ENCODE results near the gene FARS2. TPM values are rescaled to one million over a fixed set of nuclear protein-coding genes. Genes with fewer than 3 reads are reported as not detected.

FARS2 gene
- polyA plus RNA-seq, 3 donors = 12.2 to 21.6 (median 17.7) TPM

GRCh38 chr6:5638666-5639065 lies 377.4 kb downstream of the FARS2 start:
- Mint-ChIP-seq H3K36me3 (peaks cover 9 to 11% of the 10 kb centered on the region in 2 donors), H3K4me1 (peaks cover 5% of the 10 kb centered on the region), H3K4me3 (no peak overlapping the region), H3K27me3 (ENCODE audit: low read depth in 3 of 3) (peaks cover 0 to 1% (median 0%) of the 10 kb centered on the region in 3 donors), H3K9me3 (peaks cover 10 to 19% (median 17%) of the 10 kb centered on the region in 7 donors), H3K27ac (no peak overlapping the region)
- Histone ChIP-seq H3K9ac (ENCODE audit: insufficient read depth, low read length, poor library complexity, severe bottlenecking) (no peak overlapping the region), H3K27ac (ENCODE audit: low read depth in 1 of 2, low read length in 2 of 2) (no peak overlapping the region), H3K27me3 (ENCODE audit: control insufficient read depth in 2 of 2, insufficient read depth in 2 of 2, low read length in 2 of 2) (no peaks in the 10 kb centered on the region), H3K79me2 (ENCODE audit: insufficient read depth, low read length) (no peaks in the 10 kb centered on the region), H3K4me3 (replicated peaks in 1 of 3; ENCODE audit: low read depth in 2 of 3, low read length in 3 of 3) (no peak overlapping the region), H3K4me1 (ENCODE audit: control insufficient read depth in 1 of 2, insufficient read depth in 2 of 2, low read length in 2 of 2) (no peaks in the 10 kb centered on the region), H3K36me3 (replicated peaks in 1 of 2; ENCODE audit: control insufficient read depth in 1 of 2, insufficient read depth in 2 of 2, low read length in 2 of 2) (peaks cover 0 to 7% of the 10 kb centered on the region in 2 donors), H4K20me1 (ENCODE audit: insufficient read depth, low read length) (no peaks in the 10 kb centered on the region), H2AFZ (ENCODE audit: insufficient read depth, low read depth, low read length, poor library complexity, severe bottlenecking) (no peak overlapping the region), H3K9me3 (replicated peaks in 1 of 2; ENCODE audit: control insufficient read depth in 1 of 2, insufficient read depth in 1 of 2, low read length in 2 of 2) (peaks cover 10 to 19% of the 10 kb centered on the region in 2 donors), H3K4me2 (replicated peaks; ENCODE audit: extremely low read depth, low read length, poor library complexity, severe bottlenecking) (no peak overlapping the region)
- TF ChIP-seq, protein P1, sequence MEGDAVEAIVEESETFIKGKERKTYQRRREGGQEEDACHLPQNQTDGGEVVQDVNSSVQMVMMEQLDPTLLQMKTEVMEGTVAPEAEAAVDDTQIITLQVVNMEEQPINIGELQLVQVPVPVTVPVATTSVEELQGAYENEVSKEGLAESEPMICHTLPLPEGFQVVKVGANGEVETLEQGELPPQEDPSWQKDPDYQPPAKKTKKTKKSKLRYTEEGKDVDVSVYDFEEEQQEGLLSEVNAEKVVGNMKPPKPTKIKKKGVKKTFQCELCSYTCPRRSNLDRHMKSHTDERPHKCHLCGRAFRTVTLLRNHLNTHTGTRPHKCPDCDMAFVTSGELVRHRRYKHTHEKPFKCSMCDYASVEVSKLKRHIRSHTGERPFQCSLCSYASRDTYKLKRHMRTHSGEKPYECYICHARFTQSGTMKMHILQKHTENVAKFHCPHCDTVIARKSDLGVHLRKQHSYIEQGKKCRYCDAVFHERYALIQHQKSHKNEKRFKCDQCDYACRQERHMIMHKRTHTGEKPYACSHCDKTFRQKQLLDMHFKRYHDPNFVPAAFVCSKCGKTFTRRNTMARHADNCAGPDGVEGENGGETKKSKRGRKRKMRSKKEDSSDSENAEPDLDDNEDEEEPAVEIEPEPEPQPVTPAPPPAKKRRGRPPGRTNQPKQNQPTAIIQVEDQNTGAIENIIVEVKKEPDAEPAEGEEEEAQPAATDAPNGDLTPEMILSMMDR (IDR thresholded peaks at IDR 0.05) = no peak
- DNase-seq = no peak
- WGBS (ENCODE audit: insufficient coverage) = 97% methylated on average over 7 of the region's 8 CpGs
- intact Hi-C loops (cut with micrococcal nuclease) = no loop called here

DNA sequence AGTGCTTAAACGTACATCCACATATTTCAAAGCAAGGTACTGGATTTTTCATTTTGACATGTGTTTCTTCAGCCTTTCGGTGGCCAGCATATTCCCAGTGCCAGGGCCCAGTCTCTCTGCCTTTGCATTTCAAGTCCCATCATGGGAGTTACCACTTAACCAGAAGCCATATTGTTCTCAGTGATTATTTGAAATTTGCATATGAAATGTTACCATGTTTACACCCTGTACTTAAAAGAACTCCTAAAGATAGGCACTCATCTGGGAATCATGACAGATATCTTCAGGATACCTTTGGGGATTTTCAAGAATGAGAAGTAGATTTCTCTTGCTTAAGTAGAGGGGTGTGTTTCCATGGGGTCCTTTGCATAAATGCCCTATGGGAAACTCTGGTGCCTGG lies 377.9 kb downstream of the FARS2 start:
- Histone ChIP-seq H3K4me3 (replicated peaks in 1 of 3; ENCODE audit: low read depth in 2 of 3, low read length in 3 of 3) (no peak overlapping the region), H3K79me2 (ENCODE audit: insufficient read depth, low read length) (no peaks in the 10 kb centered on the region), H4K20me1 (ENCODE audit: insufficient read depth, low read length) (no peaks in the 10 kb centered on the region), H3K27ac (ENCODE audit: low read depth in 1 of 2, low read length in 2 of 2) (no peak overlapping the region), H3K4me2 (replicated peaks; ENCODE audit: extremely low read depth, low read length, poor library complexity, severe bottlenecking) (no peak overlapping the region), H3K9me3 (replicated peaks in 1 of 2; ENCODE audit: control insufficient read depth in 1 of 2, insufficient read depth in 1 of 2, low read length in 2 of 2) (peaks cover 10 to 19% of the 10 kb centered on the region in 2 donors), H3K36me3 (replicated peaks in 1 of 2; ENCODE audit: control insufficient read depth in 1 of 2, insufficient read depth in 2 of 2, low read length in 2 of 2) (peaks cover 0 to 7% of the 10 kb centered on the region in 2 donors), H3K27me3 (ENCODE audit: control insufficient read depth in 2 of 2, insufficient read depth in 2 of 2, low read length in 2 of 2) (no peaks in the 10 kb centered on the region), H3K9ac (ENCODE audit: insufficient read depth, low read length, poor library complexity, severe bottlenecking) (no peak overlapping the region), H3K4me1 (ENCODE audit: control insufficient read depth in 1 of 2, insufficient read depth in 2 of 2, low read length in 2 of 2) (no peaks in the 10 kb centered on the region), H2AFZ (ENCODE audit: insufficient read depth, low read depth, low read length, poor library complexity, severe bottlenecking) (no peak overlapping the region)
- DNase-seq = no peak
- no peak overlapping the region for H3K4me3 Mint-ChIP-seq
- peaks cover 9 to 11% of the 10 kb centered on the region in 2 donors for H3K36me3 Mint-ChIP-seq
- intact Hi-C loops (cut with micrococcal nuclease) = no loop called here
- peaks cover 5% of the 10 kb centered on the region for H3K4me1 Mint-ChIP-seq
- peaks cover 10 to 19% (median 17%) of the 10 kb centered on the region in 7 donors for H3K9me3 Mint-ChIP-seq
- WGBS (ENCODE audit: insufficient coverage) = 100% methylated on average over 1 of the region's 2 CpGs
- TF ChIP-seq, protein P1 (IDR thresholded peaks at IDR 0.05) = no peak
- H3K27ac Mint-ChIP-seq = no peak overlapping the region
- H3K27me3 Mint-ChIP-seq (ENCODE audit: low read depth in 3 of 3) = peaks cover 0 to 1% (median 0%) of the 10 kb centered on the region in 3 donors

Data from CD14-positive monocyte (primary cell).